Measurements from ENCODE around the gene TSSK3. TPM values are rescaled to one million over a fixed set of nuclear protein-coding genes. Genes with fewer than 3 reads are reported as not detected.
"Not testable (repeated sequence)": the region's sequence is repeated elsewhere in the genome, so short reads cannot be mapped to it uniquely, and the experiment has no call there.

Gene TSSK3
- total RNA-seq, 1 donor from 2014 or later, result 3.3 TPM

DNA sequence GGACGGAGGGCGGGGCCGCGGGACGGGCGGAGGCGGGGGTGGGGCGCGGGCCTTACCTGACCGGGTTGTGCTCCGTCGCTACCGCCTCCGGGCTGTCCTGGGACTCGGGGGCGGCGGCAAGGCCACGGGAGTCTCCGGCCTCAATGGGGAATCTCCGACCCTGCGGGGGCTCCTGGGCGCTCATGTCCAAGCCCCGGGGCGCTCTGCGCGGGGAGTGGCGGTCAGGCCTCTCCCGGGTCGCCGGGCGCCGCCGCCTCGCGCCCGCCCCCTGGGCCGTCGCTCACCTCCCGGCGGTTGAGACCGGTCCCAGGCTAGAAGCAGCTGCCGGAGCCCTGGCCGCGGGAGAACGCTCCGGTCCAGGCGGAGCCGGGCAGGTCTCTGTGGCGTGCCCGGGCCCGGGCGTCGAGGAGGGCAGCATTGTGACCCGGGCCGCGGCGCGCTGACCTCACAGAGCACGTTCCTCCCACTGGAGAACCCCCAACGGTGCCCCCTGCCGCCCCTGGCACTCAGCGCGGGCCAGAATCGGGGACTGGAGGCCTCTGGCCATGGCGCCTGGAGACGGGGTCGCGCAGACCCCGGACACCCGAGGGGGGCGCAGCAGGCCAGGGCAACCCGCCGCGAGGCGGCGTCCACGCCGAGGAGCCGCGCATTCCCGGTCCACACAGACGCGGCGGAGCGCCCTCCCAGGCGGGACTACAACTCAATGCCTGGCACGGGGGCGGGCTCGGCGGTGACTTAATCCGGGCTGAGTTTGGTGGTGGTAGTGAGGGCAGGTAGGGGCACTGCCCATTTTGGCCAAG lies 465 bp upstream of the TSSK3 start:
- DNase-seq (ENCODE audit: low spot score), result peak; percentile 37

DNA sequence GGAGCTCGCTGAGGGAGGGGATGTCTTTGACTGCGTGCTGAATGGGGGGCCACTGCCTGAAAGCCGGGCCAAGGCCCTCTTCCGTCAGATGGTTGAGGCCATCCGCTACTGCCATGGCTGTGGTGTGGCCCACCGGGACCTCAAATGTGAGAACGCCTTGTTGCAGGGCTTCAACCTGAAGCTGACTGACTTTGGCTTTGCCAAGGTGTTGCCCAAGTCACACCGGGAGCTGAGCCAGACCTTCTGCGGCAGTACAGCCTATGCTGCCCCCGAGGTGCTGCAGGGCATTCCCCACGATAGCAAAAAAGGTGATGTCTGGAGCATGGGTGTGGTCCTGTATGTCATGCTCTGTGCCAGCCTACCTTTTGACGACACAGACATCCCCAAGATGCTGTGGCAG lies 1.4 kb downstream of the TSSK3 start:
- DNase-seq (ENCODE audit: low spot score), result no peak

DNA sequence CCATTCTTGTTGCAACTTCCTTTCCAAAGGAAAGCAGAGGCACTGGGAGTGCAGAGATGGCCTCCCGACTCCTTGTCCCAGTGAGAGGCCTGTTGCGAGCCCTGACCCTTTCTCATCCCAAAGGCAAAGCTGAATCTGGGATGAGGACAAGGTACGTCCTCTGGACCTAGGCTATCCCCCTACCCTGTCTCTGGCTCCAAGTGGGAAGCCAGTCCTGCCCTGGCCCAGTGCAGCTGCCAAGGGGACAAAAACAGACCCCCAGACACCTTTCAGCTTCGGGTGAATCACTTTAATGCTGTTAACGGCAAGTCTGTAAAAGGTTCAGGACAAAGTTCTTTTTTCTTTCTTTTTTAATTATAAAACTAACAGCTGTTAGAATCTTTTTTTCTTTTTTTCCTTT lies 2.5 kb downstream of the TSSK3 start:
- DNase-seq (ENCODE audit: low spot score), result no peak

DNA sequence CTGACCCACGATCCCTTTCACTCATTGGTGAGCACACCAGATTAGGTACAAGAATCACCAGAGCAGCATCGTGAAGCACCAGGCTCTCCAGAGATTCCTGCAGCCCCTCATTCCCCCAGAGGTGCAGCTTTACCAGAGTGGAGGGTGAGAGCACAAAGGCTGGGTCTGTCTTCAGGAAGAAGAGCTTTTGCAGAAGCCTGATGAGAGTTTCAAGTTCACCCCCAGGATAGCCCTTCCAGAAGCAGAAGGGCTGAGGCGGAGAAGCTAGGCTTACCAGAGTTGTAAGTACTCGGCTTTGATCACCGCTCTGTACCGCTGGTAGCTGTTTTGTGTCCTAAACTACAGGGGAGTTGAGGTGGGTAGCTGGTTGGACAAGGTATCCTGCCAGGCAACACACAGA lies 3.1 kb downstream of the TSSK3 start:
- DNase-seq (ENCODE audit: low spot score), result no peak

DNA sequence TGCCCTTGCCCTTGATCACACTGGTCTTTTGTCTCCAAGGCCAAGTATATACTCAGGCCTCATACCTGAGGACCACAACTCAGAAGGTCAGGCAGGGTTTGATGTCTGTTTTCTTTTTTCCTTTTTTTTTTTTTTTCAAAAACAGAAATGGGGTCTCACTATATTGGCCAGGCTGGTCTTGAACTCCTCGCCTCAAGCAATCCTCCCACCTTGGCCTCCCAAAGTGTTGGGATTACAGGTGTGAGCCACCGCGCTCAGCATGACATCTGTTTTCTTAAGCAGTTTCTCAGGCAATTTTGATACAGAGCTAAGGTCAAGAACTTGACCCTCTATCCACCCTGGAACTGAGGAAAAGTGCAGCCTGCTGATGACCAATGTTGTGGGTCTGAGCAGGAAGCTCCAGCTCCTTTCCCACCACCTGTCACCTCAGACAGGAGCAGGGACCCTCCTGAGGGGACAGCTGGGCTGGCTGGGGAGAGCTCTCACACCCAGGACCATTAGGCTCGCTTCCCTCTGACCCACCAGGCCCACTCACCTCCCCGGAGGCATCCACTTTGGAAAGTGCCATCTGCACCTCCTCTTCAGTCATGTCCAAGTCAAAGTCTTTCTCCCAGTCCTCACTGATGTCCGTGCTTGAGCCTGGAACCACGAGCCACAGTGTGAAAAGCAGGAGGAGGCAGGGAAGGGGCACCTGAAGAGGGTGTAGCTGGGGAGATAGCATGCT lies 5.7 kb downstream of the TSSK3 start:
- no peak for DNase-seq (ENCODE audit: low spot score)

DNA sequence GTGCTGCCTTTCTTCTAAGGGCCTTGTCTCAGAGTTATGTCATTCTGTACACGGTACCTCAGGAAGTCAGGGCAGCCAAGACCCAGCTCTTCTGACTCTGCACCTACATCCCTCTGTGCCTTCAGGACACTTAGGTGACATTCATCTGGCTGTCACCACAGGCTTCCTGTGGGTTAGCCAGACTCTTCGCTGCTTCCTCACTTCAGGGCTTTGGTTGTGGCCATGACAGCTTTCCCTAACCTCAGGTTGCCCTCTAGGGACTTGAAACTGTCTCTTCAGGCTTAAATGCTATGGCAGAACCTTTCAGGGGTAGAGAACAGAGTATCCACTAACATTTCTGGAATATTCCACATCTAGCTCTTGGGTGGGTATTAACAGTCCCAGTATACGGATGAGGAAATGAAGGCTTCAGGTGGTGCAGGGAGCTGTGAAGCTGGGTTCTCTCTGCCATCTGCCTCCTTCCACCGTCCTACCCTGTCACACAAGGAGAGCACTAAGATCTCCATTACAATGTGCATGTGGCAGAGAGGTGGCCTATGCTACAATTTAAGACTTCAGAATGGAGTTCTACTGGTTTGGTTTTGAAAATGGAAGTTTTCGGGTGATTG lies 9.9 kb downstream of the TSSK3 start:
- no peak for DNase-seq (ENCODE audit: low spot score)

DNA sequence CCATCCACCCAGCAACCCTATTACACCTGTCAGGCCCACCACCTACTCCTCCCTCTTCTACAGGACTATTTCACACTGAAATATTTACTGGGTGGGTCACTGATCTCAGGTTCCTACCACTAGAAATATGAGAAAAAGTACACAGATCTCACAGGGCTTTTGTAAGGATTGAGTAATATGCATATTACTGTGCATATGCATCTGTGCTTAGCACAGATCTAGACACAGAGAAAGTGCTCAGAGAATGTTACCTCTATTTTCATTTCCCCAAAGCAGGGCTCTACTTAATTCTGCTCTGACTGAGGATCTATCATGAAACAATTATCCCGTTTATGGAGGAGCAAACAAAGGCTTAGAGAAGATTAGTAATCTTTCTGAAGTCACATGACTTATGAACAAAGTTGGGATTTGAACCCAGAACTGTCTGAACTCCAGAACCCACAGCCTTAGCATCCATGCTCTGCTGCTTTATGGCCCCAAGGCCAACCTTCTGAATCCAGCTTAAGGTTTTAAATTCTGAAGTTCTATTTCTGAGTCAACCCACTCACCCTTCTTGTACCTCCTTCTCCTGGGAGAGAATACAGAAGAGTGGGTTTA lies 11.8 kb downstream of the TSSK3 start:
- DNase-seq (ENCODE audit: low spot score), result no peak

DNA sequence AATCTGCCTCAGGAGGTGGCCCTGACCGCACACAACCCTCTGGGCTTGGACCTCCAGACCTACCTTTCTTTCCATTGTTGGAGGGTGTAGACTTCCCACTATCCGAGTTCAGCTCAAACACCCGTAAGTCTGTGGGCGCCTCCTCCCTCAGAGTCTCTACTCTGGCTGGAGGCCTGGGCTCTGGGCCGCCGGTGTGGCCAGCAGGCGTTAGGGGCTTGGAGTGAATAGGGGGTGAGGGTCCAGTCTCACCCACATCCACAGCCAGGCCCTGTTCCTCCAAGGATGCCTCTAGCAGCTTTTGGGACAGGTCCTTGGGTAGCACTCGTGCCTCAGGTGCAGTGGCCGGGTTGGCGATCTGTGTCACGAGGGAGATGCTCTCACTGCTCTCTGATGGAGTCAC lies 13.9 kb downstream of the TSSK3 start:
- no peak for DNase-seq (ENCODE audit: low spot score)

DNA sequence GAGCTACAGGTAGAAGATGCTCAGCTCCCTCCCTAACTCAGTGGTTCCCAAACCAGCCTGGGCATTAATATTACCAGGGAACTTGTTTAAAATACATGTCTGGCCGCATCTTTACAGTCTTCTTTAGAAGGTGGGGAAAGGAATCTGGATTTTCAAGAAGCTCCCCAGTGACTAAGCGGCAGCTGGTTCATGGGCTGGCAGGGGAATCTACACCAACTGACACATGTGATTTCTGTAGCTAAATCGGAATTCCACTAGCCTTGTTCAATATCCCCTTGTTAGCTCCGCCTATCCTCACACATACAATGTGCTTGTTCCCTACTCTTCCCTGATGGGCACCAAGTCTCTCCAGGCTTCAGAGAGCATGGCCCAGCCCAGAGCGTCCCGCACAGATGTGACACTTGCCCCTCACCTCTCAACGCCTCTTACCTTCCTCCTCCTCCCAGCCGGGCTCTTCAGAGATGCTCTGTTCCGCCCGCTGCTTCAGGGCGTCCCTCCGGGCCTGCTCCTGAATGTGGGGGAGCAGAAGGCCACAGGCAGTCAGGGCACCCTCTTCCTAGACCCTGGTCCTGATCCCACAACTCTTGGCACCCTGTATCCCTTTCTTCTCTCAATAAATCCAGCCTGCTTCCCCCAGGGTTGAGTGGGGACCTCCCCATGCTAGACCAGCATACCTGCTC lies 15.3 kb downstream of the TSSK3 start:
- no peak for DNase-seq (ENCODE audit: low spot score)

DNA sequence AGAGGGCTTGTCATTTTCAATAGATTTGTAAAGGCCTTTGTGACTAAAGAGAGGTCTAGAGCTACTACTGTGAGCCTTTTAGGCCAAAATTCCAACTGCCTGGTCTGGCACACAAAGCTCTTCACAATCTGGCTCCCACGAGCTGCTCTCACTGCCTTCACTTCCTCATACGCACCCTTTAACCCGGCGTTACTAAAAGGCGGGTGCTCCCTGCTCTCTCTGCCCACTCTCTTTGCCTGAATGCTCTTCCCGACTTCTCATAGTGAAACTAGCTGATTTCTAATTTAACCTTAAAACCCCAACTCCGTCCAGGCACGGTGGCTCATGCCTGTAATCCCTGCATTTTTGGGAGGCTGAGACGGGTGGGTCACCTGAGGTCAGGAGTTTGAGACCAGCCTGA lies 17.7 kb downstream of the TSSK3 start:
- DNase-seq (ENCODE audit: low spot score), result no peak

DNA sequence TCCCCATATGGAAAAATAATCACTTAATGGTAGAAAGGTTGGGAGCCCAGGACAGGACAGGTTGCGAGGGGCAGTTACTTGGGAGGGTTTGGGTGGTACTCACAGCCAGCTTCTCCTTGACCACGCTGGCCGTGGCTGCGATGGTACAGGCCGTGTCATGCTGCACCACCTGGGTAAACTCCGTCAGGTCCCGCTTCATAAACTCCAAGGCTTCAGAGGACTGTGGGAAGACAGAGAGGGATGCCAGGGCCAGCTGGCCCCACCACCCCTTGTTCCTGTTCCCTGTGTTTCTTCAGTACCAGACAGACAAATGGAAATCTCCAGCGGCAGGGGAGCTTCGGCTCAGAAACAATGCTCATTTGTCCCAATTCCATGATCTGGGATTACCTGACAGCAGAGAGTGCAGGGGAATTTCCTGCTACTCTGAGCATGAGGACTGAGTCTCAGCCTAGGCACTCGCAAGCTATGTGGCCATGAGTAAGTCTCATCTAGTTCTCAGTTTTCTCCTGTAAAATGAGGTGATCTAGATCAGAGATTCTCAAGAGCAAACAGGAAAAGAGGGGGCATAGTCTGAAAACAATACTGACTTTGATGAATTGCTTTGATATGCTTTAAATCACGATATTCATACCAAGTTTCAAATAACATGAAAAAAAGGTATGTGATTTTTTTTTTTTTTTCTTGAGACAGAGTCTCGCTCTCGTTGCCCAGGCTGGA lies 24.5 kb downstream of the TSSK3 start:
- no peak for DNase-seq (ENCODE audit: low spot score)

DNA sequence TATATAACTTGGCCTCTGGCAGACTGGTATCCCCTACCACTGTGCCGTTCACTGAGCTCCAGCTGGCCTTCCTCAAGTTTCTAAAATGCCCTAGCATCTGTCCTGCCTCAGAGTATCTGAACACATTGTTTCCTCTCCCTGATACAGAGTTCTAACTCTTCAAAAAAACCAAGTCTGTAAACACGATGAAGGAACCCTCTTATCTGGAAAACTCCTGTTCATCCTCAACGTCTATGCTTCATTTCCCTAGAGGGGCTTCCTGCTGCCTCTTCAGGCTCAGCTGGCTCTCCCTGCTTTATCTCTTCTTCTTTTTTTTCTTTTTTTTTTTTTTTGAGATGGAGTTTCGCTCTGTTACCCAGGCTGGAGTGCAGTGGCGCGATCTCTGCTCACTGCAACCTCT lies 26.3 kb downstream of the TSSK3 start:
- DNase-seq (ENCODE audit: low spot score), result no peak

DNA sequence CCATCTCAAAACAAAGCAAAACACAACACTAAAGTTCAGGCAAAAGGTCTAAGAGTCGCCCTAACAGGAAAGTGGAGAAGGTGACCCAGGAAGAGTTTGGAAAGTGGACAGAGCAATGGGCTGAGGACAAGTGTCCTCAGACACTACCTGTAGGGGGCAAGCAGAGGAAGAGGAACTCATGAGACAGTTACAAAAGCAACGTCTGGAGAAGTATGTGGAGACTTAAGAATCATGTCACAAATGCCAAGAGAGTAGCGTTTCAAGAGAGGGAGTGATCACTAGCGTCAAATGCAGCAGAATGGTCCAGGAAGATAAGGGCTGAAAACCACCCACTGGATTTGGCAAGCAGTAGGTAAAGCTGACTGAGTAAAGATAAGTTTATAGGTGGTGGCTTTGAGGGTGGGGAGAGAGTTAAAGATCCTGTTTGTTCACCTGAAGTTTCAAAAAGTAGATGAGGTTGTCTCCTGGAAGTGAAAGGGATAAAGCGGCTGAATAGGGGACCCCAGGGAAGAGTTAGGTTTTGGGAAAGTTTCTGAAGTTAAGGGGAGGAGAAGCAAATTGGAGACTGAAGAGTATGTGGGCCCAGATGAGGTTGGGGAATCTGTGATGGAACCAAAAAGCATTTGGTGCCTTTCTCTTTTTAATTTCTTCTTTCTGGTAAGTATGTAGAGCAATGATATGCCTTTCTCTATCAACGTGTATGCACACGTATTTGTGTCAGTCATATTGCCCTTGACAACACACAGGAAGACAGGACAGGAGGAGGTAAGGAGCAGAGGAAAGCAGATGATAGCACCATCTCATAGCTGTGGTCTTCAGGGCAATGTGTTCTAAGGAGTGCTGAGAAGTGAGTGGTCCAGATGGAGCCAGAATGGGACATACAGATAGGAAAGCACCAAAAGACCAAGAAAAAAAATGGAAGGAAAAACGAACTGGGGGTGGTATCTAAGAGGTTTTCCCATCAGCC lies 28.8 kb downstream of the TSSK3 start:
- no peak for DNase-seq (ENCODE audit: low spot score)

DNA sequence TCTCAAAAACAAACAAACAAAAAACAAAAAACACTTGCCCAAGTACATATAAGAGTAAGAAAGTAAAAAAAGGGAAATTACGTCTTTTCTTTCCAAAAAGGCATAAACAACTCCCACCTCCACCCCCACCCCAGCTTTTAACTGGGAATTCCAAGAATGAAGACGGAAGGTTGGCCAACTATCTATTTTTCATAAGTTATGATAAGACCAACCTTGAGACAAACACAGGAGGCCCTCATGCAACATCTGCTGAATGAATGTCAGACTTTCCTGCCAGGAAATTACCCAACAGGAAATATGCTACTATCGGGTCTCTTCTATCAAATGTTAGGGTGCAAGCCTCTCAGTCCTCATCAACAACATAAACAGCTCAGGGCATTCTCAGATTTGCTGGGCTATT lies 30.0 kb downstream of the TSSK3 start:
- no peak for DNase-seq (ENCODE audit: low spot score)

DNA sequence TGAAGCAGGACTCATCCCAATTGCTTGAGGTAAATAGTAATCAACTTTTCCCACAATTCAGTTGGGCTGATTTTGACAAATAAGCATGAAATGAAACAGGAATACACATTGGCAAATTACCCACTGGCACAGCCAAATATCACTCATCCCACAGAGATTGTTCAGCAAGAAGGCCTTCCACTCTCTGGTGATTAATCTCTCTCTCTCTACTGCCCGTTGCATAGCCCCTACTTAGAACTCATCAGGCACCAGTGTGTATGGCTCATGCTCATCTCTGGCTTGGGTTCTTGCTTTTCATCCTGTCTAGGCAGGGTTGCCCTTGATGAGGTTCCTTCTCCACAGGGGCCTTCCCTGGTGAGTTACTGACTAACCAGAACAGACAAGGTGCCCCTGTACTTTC lies 30.8 kb downstream of the TSSK3 start:
- DNase-seq (ENCODE audit: low spot score), result no peak

DNA sequence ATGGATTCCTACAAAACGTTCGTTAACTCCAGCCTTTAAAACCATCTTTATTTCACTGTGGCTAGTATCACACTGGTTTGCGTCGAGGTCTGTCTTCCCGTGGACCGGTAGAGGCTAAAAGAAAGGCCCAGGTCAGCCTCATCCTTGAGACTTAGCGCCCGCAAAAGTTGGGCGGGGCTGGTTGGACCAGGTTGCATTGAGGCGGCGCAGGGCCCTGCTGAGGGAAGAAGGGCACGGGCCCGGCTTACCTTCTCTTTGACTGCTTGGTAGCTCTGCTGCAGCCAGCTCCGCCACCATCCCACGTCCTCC lies 31.4 kb downstream of the TSSK3 start:
- peak; percentile 40 for DNase-seq (ENCODE audit: low spot score)

DNA sequence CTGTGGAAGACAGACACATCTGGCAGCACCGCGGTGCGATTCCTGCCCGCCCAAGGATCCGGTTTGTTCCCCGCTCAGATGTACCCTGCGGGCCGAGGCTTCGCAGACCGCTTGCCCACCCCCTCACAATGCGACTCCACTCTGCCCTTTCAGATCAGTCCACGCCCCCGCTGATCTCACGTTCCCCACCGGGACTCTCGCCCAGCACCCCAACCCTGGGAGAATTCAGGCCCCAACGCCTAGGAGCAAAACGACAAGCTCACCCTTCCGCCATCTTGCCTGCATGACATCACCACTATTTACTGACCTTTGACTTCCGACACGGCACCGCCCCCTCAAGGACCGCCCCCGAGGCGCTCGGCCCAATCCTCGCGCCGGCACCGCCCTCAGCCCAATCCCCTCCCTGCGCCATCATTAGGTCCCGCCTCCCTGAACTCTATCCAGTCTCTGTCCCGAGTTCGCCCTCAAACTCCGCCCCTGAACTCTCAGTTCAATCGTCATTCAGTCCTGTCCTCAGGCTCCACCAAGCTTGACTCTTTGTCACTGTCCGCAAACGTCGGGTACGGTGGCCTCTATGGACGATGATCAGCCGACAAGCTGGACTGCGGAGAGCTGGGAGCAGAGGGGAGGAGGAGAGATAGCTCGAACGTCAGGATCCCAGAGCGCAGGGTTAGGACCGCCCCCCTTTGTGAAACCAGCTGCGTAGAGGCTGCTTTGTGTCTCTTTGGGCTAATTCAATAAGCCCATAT lies 32.0 kb downstream of the TSSK3 start, which contains the start of gene BSDC1:
Gene BSDC1 (minus strand): TSS at position 301 of the 749 bp plus-strand sequence. CDS start 27 bp downstream, at position 274.
- peak; percentile 99 for DNase-seq (ENCODE audit: low spot score)

DNA sequence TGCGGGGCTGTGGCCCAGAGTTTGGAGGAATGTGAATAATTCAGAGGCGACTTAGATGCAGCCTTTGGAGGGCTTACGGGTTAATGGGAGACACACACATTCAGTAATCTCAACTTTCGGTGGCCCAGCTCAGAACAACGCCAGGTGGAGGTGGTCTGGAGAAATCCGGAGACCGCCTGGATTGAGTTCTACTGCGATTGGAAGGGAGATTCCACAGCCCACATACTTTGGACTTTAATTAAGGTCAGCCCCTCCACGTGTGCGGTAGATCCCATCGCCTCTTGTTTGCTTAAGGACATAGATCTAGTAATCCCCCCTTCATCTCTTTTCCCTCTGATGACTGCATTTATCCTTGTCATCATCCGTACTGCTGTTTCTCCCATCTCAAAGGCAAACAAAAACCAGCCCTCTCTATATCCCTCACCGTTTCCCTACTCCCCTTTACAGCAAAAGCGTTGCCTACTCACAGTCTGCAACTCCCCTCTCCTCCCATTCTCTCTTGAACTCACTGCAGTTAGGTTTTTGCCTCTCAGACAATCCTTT lies 32.6 kb downstream of the TSSK3 start:
- DNase-seq (ENCODE audit: low spot score), result no peak

DNA sequence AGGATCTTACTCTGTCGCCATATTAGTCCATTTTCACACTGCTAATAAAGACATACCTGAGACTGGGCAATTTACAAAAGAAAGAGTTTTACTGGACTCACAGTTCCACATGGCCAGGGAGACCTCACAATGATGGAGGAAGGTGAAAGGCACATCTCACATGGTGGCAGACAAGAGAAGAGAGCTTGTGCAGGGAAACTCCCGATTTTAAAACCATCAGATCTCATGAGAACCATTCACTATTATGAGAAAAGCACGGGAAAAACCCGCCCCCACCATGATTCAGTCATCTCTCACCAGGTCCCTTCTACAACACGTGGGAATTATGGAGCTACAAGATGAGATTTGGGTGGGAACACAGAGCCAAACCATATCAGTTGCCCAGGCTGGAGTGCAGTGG lies 34.2 kb downstream of the TSSK3 start:
- not testable (repeated sequence) for DNase-seq (ENCODE audit: low spot score)

All from mucosa of gallbladder (tissue), 1 donor.